DOHH2 (cell line): ENCODE results near the gene PAEP.

Experiments
- H3F3A ChIP-seq: fragments of 200-600 bp; sonication (generic), shearing (Covaris generic); 2 replicates; pipeline ENCODE4 v1.6.0; 2016; ENCODE audit warnings: antibody characterized with exemption, mild to moderate bottlenecking; ENCODE audit not compliant: control insufficient read depth, insufficient read depth
- H3K27ac ChIP-seq: fragments of 200-600 bp; sonication (generic); 2 replicates; pipeline ENCODE4 v1.5.1; 2014; ENCODE audit warnings: low read depth, mild to moderate bottlenecking, low read length, moderate library complexity
- H3K27me3 ChIP-seq: fragments of 200-600 bp; sonication (generic); 2 replicates; pipeline ENCODE4 v1.6.1; 2014; ENCODE audit warnings: mild to moderate bottlenecking, low read length, mixed read lengths; ENCODE audit not compliant: control insufficient read depth
- H3K36me3 ChIP-seq: fragments of 200-600 bp; sonication (generic); 2 replicates; pipeline ENCODE4 v1.6.1; 2014; ENCODE audit warnings: mild to moderate bottlenecking, low read length, moderate library complexity, mixed read lengths; ENCODE audit not compliant: control insufficient read depth
- H3K4me1 ChIP-seq: fragments of 200-600 bp; sonication (generic); 2 replicates; pipeline ENCODE4 v1.6.1; 2014; ENCODE audit warnings: mild to moderate bottlenecking, low read length, mixed read lengths; ENCODE audit not compliant: control insufficient read depth
- H3K4me2 ChIP-seq: fragments of 200-600 bp; sonication (generic); 2 replicates; pipeline ENCODE4 v1.6.0; 2014; ENCODE audit warnings: mild to moderate bottlenecking, low read length, moderate library complexity
- H3K4me3 ChIP-seq: fragments of 200-600 bp; sonication (generic); 2 replicates; pipeline ENCODE4 v1.5.1; 2014; ENCODE audit warnings: mild to moderate bottlenecking, low read length, mixed read lengths
- H3K79me2 ChIP-seq: fragments of 200-600 bp; sonication (generic); 2 replicates; pipeline ENCODE4 v1.6.1; 2014; ENCODE audit warnings: mild to moderate bottlenecking, low read length, mixed read lengths; ENCODE audit not compliant: control insufficient read depth
- H3K9me2 ChIP-seq: fragments of 200-600 bp; sonication (generic); replicated peaks from 2 replicates; pipeline ENCODE4 v1.6.1; 2014; ENCODE audit warnings: mild to moderate bottlenecking, low read length, mixed read lengths; ENCODE audit not compliant: control insufficient read depth
- H3K9me3 ChIP-seq: fragments of 200-600 bp; sonication (generic); 2 replicates; pipeline ENCODE4 v1.6.1; 2014; ENCODE audit warnings: antibody characterized with exemption, low read length, mixed read lengths; ENCODE audit not compliant: control insufficient read depth, insufficient read depth
- H4K20me1 ChIP-seq: fragments of 200-600 bp; sonication (generic); 2 replicates; pipeline ENCODE4 v1.6.0; 2014; ENCODE audit warnings: low read depth, mild to moderate bottlenecking, antibody characterized with exemption, low read length, moderate library complexity; ENCODE audit not compliant: control insufficient read depth, insufficient read depth
- CTCF ChIP-seq: fragments of 200-600 bp; sonication (generic); IDR thresholded peaks from one replicate; pipeline ENCODE4 v1.5.1; 2014; ENCODE audit warnings: antibody characterized with exemption, mild to moderate bottlenecking, low read depth, low read length; ENCODE audit not compliant: poor library complexity, severe bottlenecking
- EZH2phosphoT487 ChIP-seq: fragments of 200-600 bp; sonication (generic); IDR thresholded peaks from 2 replicates; pipeline ENCODE4 v1.6.1; 2017; ENCODE audit warnings: borderline replicate concordance, mild to moderate bottlenecking, antibody characterized with exemption, low read length, moderate library complexity, mixed read lengths

Gene PAEP

DNA sequence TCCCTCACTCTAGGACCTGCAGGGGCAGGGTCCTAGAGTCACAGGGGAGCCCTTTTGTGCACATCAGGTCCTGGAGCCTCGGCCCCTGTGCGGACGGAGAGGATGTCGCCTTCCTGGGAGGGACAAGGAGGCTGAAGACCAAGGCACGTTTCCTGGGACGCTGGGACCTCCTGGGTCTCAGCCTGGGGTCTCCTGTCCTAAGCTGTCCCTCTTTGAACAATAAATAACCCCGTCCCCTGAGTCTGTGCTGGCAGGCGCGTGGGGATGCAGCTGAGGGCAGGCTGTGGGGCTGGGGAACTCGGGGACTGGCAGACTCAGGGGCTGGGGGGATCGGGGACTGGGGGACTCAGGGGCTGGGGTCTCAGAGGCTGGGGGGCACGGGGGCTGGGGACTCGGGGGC, 31.1 kb downstream of the PAEP start:
- H3F3A ChIP-seq: no peaks in the 10 kb centered on the region
- peaks cover 4% of the 10 kb centered on the region for H3K27me3 ChIP-seq
- no peaks in the 10 kb centered on the region for H3K36me3 ChIP-seq
- no peak overlapping the region for H3K4me2 ChIP-seq
- H3K4me3 ChIP-seq: no peak overlapping the region
- no peak overlapping the region for H3K27ac ChIP-seq
- TF ChIP-seq CTCF (no peak), EZH2phosphoT487 (no peak)
- H3K79me2 ChIP-seq: no peaks in the 10 kb centered on the region
- H3K4me1 ChIP-seq: no peaks in the 10 kb centered on the region
- H3K9me2 ChIP-seq: no peaks in the 10 kb centered on the region
- H4K20me1 ChIP-seq: no peaks in the 10 kb centered on the region
- H3K9me3 ChIP-seq: no peaks in the 10 kb centered on the region

DNA sequence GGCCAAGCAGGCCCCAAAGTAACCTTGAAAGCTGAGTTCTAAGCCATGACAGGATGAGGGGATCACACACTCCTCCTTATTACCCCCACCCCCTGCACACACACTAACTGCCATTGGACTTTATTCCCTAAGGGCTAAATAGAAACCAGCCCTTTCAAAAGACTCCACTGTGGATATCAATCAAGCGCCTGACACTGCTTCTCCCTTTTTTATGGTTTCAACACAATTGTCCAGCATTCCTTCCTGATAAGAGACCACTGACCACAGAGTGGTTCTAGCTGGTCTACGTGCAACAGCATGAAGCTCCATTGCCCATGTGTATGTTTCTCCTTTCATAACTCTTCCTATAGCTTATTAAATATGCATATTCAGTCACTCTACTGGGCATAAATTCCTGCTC, 34.7 kb downstream of the PAEP start:
- H3K9me3 ChIP-seq: no peaks in the 10 kb centered on the region
- H3K4me2 ChIP-seq: no peak overlapping the region
- no peaks in the 10 kb centered on the region for H4K20me1 ChIP-seq
- no peaks in the 10 kb centered on the region for H3K79me2 ChIP-seq
- no peaks in the 10 kb centered on the region for H3K36me3 ChIP-seq
- no peak for TF ChIP-seq CTCF
- TF ChIP-seq EZH2phosphoT487: no peak
- no peak overlapping the region for H3K27ac ChIP-seq
- H3K4me3 ChIP-seq: no peak overlapping the region
- no peaks in the 10 kb centered on the region for H3F3A ChIP-seq
- H3K27me3 ChIP-seq: peaks cover 7% of the 10 kb centered on the region
- H3K9me2 ChIP-seq: no peaks in the 10 kb centered on the region
- H3K4me1 ChIP-seq: no peaks in the 10 kb centered on the region

DNA sequence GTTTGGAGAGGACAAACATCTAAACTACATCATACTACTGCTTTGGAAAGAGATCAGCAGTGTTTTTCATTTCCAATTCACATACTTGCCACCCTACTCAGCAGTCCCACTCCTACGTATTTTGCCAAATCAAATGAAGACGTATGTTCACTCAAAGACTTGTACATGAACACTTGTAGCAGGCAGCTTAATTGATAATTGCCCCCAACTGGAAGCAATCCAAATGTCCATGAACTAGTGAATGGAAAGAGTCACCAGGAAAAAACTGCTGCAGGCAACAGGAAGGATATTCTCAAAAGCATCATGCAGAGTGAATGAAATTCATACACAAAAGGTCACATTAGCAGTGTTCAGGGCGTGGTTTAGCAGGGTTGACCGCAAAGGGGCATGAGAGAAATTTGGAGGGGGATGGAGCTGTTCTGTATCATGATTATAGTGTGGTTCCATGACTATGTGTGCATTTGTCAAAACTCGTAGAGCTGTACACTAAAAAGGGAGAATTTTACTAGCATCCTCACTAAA, 38.8 kb downstream of the PAEP start:
- H3K4me3 ChIP-seq: no peak overlapping the region

More for the DNA sequence above, 38.8 kb downstream of the PAEP start:
- H3K4me1 ChIP-seq: no peaks in the 10 kb centered on the region
- H3K9me3 ChIP-seq: no peaks in the 10 kb centered on the region
- H3K27ac ChIP-seq: no peak overlapping the region
- no peaks in the 10 kb centered on the region for H4K20me1 ChIP-seq
- H3K36me3 ChIP-seq: no peaks in the 10 kb centered on the region
- H3K27me3 ChIP-seq: peaks cover 3% of the 10 kb centered on the region; the same call in 1 of the 2 replicates
- no peak overlapping the region for H3K4me2 ChIP-seq
- TF ChIP-seq CTCF (no peak), EZH2phosphoT487 (no peak)
- H3K79me2 ChIP-seq: no peaks in the 10 kb centered on the region
- no peaks in the 10 kb centered on the region for H3F3A ChIP-seq
- H3K9me2 ChIP-seq: no peaks in the 10 kb centered on the region
